HG03378 (cell line): ENCODE results near the gene HNRNPDL.
"Not testable (repeated sequence)": the region's sequence is repeated elsewhere in the genome, so short reads cannot be mapped to it uniquely, and the experiment has no call there.

Source experiments
- ATAC-seq: cut with Tn5 transposase; IDR thresholded peaks from one replicate; pipeline ENCODE4 v1.9.1; 2021; ENCODE audit warnings: mild to moderate bottlenecking, moderate library complexity; ENCODE audit not compliant: unreplicated experiment

Gene HNRNPDL

DNA sequence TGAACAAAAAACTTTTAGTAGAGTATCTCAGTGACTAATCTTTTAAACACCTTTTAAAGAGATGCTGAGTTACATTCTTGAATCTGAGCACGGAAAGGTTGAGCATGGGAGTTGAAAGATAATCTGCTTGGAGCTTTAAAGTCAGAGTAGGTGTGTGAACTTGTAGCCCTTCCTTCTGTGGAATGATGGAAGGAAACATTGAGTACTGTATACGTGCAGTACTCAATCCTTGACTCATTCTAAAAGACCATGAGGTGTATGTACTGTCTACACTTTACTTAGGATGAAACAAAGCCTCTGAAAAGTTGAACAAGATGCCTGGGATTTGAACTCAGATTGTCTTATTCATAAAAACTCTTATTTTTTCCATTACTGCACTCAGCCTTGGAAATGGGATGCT, 3.5 kb upstream of the HNRNPDL start:
- no peak for ATAC-seq

DNA sequence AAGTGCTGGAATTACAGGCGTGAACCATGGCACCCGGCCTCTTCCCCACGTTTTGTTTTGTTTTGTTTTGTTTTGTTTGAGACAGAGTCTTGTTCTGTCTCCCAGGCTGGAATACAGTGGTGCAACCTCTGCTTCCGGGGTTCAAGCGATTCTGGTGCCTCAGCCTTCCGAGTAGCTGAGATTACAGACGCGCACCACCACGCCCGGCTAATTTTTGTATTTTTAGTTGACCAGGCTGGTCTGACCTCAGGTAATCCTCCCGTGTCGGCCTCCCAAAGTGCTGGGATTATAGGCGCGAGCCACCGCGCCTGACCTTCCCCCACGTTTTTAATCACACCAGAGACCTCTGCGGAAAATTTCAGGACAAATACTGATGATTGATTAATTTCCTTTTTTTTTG, 2.3 kb upstream of the HNRNPDL start:
- no peak for ATAC-seq

DNA sequence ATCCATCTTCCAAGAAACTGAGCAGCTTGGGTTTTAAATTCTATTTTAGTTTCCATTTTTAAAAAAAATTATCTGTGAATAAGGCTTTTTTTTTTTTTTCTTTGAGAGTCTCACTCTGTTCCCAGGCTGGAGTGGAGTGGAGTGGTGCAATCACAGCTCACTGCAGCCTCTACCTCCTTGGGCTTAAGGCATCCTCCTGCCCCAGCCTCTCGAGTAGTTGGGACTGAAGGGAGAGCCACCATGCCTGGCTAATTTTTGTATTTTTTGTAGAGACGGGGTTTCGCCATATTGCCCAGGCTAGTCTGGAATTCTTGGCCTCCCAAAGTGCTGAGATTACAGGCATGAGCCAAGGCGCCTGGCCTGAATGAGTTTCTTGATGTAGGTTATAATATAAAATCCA, 1.6 kb upstream of the HNRNPDL start:
- ATAC-seq: no peak

DNA sequence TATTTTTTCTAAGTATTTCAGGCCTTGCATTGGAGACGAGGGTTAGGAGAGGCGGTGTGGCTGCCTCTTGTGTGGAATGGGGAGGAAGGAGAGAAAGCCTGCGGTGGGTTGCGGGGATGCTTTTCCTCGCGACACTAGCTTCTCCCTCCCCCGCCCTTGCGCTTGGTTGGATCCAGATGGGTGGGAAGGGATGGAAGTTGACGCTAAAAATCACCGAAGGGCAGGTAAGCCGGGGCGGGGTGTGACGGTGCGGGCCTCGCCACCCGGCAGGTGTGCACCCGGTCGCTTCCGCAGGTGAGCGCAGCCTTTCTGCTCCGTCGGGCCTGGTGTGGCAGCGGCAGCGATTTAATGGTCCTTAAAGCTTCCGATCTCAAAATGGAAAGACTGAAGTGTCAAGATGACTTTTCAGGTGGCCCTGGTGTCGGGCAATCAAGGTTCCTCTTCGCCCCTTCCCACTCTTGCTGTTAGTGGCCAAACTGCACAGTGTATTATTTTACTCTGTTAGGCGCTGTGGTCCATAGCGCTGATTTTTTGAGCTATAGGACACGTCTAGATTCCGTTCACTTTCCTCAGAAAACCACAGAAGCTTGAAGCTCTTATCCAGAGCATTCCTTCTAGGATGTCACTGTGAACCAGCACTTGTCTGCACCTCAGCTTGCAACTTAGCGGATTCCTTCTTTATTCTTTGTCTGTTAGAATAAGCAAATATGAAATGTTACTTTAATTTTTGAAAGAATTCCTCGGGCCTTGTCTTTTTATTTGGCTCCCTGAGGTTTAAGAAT, 893 bp upstream of the HNRNPDL start:
- no peak for ATAC-seq

DNA sequence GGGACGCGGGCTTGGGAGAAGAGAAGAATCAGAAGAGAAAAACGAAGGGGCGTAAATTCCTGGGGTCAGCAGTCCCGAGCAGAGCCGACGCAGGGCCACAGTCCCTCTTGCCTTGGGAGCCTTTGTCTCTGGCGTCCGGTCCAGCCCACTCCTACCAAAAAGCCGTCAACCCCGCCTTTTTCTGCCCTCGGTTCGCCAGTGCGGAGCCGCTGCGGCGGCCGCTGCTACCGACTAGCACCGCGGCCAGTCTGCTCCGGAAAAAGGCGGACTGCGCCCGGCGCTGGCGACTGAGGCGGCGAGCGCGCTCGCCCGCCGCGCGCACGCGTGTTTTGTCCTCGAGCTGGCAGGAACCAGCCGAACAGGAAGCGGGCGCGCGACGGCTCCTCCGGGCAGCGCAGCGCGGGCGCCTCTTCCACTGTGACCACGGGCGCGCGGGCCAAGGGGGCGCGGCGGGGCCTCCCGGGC, 502 bp downstream of the HNRNPDL start:
- ATAC-seq: peak; percentile 14

DNA sequence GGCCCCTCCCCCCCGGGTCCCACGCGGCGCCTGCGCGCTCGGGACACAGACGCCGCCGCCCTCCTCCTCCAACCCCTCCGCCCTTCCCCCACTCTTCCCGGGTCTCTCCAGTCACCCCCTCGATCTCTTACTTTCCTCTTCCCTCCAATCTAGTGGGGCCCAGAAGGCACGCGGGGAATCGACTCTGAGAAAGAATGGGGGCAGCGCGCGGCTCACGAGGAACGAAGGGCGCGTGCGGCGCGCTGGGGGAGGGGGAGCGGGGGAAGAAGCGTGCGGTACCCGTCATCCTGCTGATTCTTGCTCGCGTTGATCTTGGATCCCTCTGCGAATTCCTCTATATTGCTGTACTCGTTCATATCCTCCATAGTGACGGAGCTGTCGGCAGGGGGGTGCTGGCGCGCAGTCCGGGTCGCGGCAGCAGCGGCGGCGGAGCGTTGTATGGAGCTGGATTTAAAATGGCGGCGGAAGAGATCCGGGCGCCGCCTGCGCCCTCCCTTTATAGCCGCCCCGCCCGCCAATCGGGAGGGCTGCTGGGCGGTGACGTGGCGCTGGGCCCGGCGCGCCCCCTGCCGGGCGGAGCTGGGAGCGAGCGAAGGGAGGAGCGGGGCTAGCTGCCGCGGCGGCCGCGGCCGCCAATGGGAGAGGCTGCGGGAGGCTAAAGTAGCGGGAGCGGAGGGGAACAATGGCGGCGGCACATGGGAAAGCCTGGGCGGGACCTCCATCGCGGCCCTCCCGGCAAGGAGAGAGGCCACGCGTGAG, 1.1 kb downstream of the HNRNPDL start:
- ATAC-seq: peak; percentile 40

DNA sequence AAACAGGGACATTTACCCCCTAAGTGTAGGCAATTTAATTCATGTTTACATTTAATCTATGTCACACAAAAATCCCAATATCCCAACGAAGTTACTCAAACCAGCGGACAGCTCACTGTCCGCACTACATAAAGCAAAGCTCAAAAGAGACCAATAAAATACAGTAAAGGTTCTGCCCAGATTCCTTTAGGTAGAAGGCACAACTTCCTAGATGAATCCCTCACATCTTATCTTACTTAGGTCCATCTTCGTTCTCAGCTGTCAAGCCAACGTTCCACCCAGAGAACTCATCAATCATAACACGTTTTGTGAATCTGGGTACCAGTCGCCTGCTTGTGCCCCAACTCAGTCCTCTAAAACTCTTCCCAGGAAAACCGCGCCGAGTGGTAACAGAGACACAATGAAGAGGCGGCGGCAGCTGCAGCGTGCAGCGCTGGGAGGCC, 1.7 kb downstream of the HNRNPDL start:
- no peak for ATAC-seq

DNA sequence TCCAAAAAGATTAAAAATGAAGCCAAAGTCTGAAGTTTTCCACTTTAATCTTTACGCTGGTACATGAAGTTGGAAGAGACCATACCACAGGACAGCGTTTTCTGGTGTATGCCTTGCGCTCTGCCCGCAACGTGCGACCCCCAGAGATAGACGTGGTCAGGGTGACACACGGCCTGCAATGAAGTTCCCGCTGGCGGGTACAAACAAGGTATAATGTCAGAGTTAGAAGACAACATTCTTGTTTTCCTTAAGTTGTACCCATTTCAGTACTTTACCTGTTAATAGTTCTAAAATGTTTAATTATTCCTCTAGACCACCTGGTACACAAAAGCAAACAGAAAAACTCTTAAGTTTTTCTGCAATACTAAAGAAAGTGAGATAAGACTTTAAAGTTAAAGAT, 4.8 kb downstream of the HNRNPDL start:
- no peak for ATAC-seq

DNA sequence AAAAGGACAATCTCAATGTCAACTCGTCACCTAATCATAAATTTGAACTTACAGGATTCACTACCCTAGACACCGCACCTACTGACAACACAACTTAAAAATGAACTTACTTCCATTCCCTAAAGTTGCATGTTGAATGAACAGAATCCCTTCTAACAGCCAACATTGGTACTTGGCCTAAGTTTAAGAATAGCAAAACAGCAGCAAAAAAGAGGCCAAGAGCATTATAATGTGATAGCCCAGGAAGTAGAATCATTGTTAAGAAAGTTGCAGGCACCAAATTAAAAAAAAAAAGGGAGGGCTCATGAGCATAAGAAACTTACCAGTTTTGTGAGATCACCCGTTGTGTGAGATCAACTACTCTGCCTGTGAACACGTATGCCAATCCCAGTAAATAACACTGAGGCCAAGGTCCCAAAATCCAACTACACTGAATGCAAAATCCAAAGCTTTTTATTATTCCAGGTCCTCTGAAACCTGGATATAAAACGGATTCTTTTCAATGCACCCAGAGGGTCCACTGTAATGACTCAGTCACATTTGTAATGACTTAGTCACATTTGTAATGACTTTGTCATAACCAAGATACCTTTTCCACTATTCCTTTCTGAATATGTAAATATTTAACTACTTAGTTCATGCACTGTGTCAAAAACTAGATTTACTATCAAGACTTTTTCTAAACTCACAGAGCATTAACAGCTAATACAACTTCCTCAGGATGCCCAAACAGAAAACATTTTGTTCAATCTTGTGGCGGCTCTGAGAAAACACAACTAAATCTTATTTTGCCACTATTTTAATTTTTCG, 6.8 kb downstream of the HNRNPDL start:
- no peak for ATAC-seq

DNA sequence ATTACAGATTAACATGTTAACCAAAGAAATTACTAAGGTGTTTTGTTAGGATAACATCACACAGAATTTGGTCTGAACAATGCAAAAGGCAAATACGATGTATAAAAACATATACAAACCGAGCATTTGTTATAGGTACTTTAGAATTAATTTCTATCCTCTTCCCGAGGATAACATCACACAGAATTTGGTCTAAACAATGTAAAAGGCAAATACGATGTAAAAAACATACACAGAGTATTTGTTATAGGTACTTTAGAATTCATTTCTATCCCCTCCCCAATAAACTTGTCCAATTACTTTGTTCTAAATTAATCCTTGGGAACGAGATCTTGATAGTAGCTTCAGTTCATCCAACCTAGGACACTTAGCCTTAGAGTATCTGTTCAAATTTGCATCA, 7.6 kb downstream of the HNRNPDL start:
- ATAC-seq: no peak

DNA sequence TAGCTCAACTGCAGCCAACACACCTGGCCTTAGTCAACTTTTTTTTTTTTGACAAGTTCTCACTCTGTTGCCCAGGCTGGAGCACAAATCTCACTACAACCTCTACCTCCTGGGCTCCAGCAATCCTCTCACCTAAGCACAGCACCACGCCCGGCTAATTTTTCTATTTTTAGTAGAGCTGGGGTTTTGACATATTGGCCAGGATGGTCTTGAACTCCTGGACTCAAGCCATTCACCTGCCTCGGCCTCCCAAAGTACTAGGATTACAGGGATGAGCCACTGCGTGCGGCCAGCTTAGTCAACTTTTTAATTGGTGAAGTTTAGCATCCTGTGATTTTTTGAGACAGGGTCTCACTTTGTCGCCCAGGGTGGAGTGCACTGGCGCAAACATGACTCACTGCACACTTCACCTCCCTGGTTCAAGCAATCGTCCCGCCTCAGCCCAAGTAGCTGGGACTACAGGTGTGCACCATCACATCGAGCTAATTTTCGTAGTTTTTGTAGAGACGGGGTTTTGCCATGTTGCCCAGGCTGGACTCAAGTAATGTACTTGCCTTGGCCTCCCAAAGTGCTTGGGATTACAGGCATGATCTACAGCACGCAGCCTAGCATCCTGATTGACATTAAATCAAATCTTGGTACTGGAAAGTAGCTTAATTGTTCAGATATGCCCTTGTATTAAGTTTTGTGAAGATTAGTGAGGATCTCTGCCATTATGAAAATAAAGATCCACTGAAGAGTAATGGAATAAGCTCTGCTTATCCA, 8.3 kb downstream of the HNRNPDL start:
- no peak for ATAC-seq

DNA sequence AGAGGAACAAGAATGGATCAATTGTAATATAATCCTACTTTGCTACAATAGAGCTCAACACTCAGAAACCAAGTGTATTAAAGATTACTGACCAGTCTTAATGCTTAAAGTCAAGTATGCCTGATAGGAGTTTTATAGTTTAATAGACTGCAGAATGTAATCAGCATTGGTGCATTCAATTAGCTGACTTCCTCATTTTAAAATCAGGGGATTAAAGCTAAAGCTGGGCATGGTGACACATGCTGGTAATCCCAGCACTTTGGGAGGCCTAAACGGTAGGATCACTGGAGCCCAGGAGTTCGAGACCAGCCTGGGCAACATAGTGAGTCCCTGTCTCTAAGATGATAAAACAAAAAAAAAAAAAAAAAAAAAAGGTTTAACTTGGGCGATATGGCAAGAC, 10.8 kb downstream of the HNRNPDL start:
- ATAC-seq: no peak

DNA sequence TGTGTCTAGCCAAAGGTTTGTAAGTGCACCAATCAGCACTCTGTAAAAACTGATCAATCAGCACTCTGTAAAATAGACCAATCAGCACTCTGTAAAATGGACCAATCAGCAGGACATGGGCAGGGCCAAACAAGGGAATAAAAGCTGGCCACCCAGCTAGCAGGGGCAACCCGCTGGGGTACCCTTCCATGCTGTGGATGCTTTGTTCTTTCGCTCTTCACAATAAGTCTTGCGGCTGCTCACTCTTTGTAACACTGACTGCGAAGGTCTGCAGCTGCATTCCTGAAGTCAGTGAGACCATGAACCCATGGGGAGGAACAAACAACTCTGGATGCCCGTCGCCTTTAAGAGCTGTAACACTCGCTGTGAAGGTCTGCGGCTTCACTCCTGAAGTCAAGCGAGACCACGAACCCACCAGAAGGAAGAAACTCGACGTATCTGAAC, 14.3 kb downstream of the HNRNPDL start:
- no peak for ATAC-seq

DNA sequence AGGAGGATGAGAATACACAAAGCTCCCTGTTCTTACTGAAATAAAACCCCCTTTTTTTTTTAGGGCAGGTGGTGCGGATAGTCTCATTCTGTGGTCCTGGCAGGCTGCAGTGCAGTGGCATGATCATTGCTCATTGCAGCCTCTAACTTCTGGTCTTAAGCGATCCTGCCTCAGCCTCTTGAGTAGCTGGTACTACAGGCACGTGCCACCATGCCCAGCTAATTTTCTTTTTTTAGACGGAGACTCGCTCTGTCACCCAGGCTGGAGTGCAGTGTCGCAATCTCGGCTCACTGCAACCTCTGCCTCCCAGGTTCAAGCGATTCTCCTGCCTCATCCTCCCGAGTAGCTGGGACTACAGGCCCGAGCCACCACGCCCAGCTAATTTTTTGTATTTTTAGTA, 15.2 kb downstream of the HNRNPDL start:
- ATAC-seq: not testable (repeated sequence)

DNA sequence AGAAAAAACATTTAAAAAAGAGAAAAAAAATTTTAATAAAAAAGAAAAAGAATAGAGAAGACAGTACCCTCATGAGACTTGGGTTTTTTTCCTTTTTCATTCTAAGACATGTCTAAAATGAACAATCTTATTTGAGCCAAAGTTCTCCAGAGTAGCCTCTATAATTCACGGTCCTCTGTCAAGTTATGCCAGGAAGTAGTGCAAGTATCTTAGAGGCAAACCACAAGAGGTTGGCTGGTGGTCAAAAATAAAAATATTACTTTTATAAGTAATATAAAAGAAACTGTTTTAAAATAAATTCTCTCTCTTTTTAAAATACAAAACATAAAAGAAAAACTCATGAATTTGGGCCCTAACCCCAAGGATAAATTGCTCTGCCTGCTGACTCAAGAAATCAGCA, 26.5 kb downstream of the HNRNPDL start:
- ATAC-seq: no peak

DNA sequence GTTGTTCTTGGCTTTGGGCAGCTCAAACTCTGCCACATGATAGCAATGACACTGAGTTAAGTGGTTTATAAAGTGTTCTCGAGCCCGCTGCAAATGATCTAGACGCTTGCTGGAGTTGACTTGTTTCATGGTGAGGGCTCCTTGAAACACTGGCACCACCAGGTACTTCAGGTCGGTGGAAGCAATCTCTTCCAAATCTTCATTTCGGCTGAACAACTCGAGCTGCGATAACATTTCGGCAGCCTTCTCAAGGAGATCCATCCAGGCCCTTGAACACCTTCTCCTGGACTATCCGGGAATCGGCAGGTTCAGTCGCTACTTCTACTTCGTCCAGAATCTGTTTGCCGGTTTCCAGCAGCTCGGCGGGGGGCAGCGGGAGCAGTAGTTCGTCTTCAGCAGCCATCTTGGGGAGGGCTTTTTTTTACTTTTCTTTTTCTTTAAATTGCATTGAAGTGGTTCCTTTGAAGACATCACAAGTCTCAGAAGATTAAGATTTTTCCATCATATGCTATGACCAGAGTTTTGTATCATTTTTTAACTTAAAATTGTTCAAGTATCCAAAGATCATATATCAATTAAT, 28.0 kb downstream of the HNRNPDL start:
- no peak for ATAC-seq

DNA sequence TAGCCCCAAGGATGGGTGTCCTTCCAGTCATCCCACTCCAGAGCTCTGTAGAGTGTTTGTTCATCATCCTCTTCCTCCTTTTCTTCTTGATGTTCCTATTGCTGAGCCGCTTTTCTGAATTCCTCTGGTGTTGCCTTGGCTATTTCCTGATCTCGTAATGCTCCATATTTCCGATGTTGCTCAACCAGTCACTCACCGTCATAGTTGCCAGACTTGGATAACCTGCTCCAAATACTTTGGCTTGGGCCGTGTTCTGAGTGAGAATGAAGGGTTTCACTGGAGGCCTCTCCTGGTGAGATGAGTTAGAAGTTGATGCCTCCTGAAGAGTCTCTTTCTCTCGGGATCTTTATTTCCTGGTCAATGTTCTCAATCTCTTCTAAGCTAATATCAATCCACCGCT, 28.7 kb downstream of the HNRNPDL start:
- no peak for ATAC-seq

DNA sequence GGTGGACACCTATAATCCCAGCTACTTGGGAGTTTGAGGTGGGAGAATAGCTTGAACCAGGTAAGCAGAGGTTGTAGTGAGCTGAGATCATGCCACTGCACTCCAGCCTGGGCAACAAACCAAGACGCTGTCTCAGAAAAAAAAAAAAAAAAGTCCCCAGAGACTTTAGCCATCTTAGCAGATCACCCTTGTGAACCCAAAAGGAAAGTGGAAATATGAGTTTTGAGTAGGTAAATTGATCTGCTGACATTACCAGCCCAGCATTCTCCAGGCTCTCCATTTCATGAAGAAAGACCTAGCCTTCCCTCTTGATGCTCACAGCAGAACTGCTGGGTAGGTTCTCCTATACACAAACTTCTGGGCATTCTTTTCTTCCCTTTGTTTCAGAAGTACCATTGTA, 32.0 kb downstream of the HNRNPDL start:
- ATAC-seq: peak; percentile 56

DNA sequence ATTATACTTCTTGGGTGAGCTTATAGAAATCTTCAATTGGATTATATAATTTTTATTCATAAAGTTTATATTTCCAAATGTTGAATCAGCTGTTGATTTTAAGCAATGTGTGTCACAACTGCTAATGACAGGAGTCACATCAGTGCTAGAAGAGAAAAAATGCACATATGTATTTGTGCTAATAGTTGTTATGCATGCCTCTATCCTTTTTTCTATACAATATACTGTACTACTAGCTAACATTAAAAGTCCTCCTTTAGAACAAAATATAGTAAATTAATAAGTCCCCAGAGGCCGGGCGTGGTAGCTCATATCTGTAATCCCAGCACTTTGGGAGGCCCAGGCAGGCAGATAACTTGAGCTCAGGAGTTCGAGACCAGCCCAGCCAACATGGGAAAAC, 32.7 kb downstream of the HNRNPDL start:
- ATAC-seq: no peak

DNA sequence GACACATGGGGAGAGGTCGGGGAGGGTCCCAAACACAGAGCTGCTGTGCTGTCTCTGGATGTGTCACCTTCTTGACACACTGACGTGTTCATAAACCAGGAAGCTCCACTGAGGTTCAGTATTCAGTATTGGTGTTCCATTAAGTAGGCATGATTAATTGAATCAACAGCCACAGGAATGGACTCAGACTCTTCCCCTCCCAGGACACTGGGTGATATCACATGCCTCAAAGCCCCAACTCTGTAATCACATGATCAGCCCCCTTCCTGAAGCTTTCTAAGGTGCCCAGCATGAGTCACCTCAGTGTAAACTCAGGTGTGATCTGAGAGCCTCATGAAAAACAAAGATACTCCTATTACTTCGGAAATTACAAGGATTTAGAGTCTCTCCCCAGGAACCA, 35.4 kb downstream of the HNRNPDL start:
- ATAC-seq: no peak
